KOPT-K1 (cell line): ENCODE measurements around the gene DCLK3.

Experiments
- H3K27ac ChIP-seq: fragments of 200-600 bp; sonication (generic); 2 replicates; pipeline ENCODE4 v1.5.1; 2016; ENCODE audit warnings: antibody characterized with exemption, mild to moderate bottlenecking, low read depth, low read length; ENCODE audit not compliant: poor library complexity, severe bottlenecking
- H3K36me3 ChIP-seq: fragments of 200-600 bp; sonication (generic); 2 replicates; pipeline ENCODE4 v1.5.1; 2017; ENCODE audit warnings: antibody characterized with exemption, mild to moderate bottlenecking, low read length, moderate library complexity; ENCODE audit not compliant: insufficient read depth
- H3K9me3 ChIP-seq: fragments of 200-600 bp; sonication (generic); 2 replicates; pipeline ENCODE4 v1.5.1; 2017; ENCODE audit warnings: antibody characterized with exemption, low read length, mild to moderate bottlenecking; ENCODE audit not compliant: insufficient read depth, poor library complexity, severe bottlenecking

Gene DCLK3

GRCh38 chr3:36678216-36679013, 85.9 kb downstream of the DCLK3 start:
- Histone ChIP-seq H3K27ac (no peak overlapping the region), H3K36me3 (no peaks in the 10 kb centered on the region), H3K9me3 (peaks cover 24% of the 10 kb centered on the region)

DNA sequence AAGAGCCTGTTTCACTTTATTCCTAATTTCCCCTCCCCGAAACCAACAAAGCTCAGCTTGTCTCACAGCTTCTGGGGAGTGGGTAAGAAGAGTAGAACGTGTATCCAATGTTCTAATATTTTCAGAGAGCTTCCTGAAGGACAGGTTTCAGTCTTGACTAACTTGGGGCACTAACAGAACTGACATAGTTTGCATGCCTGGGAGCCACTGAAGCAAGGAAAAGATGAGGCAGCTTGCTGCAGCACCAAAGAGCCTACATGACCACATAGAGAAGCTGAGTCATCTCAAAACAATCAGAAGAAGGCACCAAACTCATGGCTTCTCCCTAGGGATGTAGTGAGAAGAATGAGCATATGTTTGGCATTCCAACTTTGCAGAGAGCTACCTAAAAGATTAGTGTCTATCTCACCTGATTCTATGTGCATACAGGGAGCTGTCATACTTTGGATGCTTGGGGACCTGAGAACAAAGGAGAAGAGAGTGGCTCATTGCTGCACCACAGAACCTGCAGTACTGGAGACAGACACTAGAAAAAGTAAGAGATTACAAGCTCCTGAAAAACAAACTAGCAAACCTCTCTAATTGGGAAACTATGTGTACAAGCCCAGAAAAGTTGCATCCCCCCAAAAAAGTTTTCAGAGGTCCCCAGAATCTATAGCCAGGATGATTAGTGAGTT, 86.9 kb downstream of the DCLK3 start:
- H3K36me3 ChIP-seq: no peaks in the 10 kb centered on the region
- peaks cover 24% of the 10 kb centered on the region for H3K9me3 ChIP-seq
- H3K27ac ChIP-seq: no peak overlapping the region

GRCh38 chr3:36674816-36675215, 89.5 kb downstream of the DCLK3 start:
- Histone ChIP-seq H3K36me3 (no peaks in the 10 kb centered on the region), H3K27ac (no peak overlapping the region)

DNA sequence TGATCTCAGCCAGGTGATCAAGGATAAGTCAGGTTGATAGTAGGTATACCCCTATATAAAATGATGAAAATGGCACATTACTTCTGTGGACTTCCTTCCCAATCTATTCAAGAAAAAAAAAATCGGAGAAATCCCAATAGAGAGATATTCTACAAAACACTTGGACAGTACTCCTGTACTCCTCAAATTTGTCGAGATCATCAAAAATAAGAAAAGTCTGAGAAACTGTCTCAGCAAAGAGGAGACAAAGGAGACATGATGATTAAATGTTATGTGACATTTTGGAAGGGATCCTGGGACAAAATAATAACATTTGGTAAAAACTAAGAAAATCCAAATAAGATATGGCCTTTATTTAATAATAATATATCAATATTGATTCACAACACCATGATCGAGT, 94.6 kb downstream of the DCLK3 start:
- no peak overlapping the region for H3K27ac ChIP-seq
- H3K9me3 ChIP-seq: no peaks in the 10 kb centered on the region
- no peaks in the 10 kb centered on the region for H3K36me3 ChIP-seq

More at GRCh38 chr3:36674816-36675215, 89.5 kb downstream of the DCLK3 start:
- peaks cover 17% of the 10 kb centered on the region for H3K9me3 ChIP-seq

DNA sequence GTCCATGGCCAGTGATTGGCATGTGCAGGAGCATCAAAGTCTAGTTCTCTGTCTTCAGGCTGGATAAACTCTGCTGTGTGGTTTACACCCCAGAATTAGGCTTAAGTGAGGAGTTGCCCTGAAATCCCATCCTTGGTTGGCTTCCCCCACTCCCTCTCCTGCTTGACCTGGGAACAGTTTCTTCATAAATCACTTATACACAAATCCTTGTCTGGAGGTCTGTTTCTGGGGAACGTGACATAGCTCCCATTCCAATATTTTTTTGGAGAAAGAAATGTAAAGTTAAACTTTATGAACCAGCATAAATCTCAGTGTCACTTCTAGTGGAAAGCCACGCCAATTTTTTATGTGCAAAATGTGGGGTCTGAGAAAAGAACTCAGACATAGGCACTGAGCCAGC, 98.2 kb downstream of the DCLK3 start:
- no peaks in the 10 kb centered on the region for H3K9me3 ChIP-seq
- no peaks in the 10 kb centered on the region for H3K36me3 ChIP-seq
- H3K27ac ChIP-seq: no peak overlapping the region

DNA sequence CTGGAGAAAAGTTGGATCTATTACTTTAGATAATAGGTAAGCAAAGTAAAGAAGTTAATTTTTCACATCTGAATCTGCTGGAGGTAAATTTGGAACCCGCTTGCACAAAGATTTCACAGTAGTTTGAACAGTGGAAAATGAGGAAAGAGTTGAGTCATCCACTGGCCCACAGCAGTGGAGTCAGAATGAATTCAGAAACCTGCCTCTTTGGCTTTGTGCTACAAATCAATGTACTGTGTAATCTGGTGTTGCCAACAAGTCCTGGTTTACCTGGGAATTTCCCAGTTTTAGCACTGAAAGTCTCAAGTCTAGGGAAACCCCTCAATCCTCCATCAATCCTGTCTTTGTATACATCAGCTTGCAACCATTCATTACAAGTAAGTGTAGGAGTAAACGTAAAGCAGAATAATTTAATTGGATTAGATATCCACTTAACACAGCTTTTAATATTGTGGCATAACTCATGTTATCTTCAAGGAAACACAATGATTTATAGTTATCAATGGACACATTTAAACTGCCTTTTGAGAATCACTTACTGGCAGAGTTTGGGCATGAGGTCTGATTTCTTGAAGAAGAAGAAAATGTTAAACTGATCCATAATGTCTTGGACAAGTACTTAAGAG, 100.6 kb downstream of the DCLK3 start:
- Histone ChIP-seq H3K36me3 (no peaks in the 10 kb centered on the region), H3K27ac (no peak overlapping the region), H3K9me3 (no peaks in the 10 kb centered on the region)

DNA sequence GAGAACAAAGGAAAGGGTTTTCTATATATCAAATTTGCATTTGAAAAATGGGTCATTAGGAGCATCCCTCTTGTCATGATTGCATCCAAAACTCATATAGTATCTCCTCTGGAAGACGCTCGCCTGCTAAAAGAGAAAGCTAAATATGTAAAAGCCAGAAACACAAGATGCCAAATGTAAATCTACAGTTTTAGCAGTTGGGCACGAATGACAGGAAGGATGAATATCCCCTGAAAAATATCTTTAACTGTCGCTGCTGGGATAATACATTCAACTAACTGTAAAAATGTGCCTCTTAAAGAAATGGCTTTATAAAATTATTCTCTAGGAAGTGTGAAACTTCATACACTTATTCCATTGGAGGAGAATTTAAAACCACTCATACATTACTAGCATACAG, 101.7 kb downstream of the DCLK3 start:
- H3K36me3 ChIP-seq: no peaks in the 10 kb centered on the region
- no peaks in the 10 kb centered on the region for H3K9me3 ChIP-seq

More for the DNA sequence above, 101.7 kb downstream of the DCLK3 start:
- no peak overlapping the region for H3K27ac ChIP-seq
